SK-N-SH treated with all-trans-retinoic acid at 6 μM for 48 hours (cell line): ENCODE results near the gene EPB41L5.

ENCODE experiments used
- ATAC-seq: fragments of 200-7000 bp; cut with Tn5 transposase; 3 replicates; pipeline ENCODE4 v1.9.1; 2020; ENCODE audit warnings: mild to moderate bottlenecking, moderate library complexity
- ARNTL ChIP-seq: fragments of 450-650 bp; formaldehyde crosslinking; IDR thresholded peaks from 2 replicates; pipeline ENCODE4 v1.5.0; 2020; ENCODE audit warnings: low read depth, mild to moderate bottlenecking, moderate library complexity, borderline replicate concordance
- BACH2 ChIP-seq: fragments of 250-450 bp; sonication (Bioruptor Pico); IDR thresholded peaks from 2 replicates; pipeline ENCODE4 v1.9.0; 2021; ENCODE audit warnings: mild to moderate bottlenecking, borderline replicate concordance
- CSDC2 ChIP-seq: fragments of 250-450 bp; sonication (Bioruptor Pico); IDR thresholded peaks from 2 replicates; pipeline ENCODE4 v1.5.0; 2020; ENCODE audit warnings: mild to moderate bottlenecking, moderate library complexity
- ESRRG ChIP-seq: fragments of 250-450 bp; sonication (Bioruptor Pico); IDR thresholded peaks from 2 replicates; pipeline ENCODE4 v1.6.1; 2021; ENCODE audit warnings: mild to moderate bottlenecking
- ISL1 ChIP-seq: fragments of 250-450 bp; sonication (Bioruptor Pico); IDR thresholded peaks from 2 replicates; pipeline ENCODE4 v2.1.2; 2022; ENCODE audit warnings: mild to moderate bottlenecking, moderate library complexity
- OSR1 ChIP-seq: fragments of 250-450 bp; sonication (Bioruptor Pico); IDR thresholded peaks from 2 replicates; pipeline ENCODE4 v1.8.0; 2022; ENCODE audit warnings: moderate library complexity, mild to moderate bottlenecking, inconsistent platforms
- POU6F1 ChIP-seq: fragments of 250-450 bp; sonication (Bioruptor Pico); IDR thresholded peaks from 2 replicates; pipeline ENCODE4 v1.8.0; 2021; ENCODE audit warnings: low read depth, mild to moderate bottlenecking, moderate library complexity, borderline replicate concordance
- PPARA ChIP-seq: fragments of 250-450 bp; sonication (Bioruptor Pico); IDR thresholded peaks from 2 replicates; pipeline ENCODE4 v1.5.0; 2020; ENCODE audit warnings: mild to moderate bottlenecking, borderline replicate concordance
- RARB ChIP-seq: fragments of 250-450 bp; sonication (Bioruptor Pico); IDR thresholded peaks from 2 replicates; pipeline ENCODE4 v1.8.0; 2021; ENCODE audit warnings: mild to moderate bottlenecking, moderate library complexity
- SNAI2 ChIP-seq: fragments of 250-450 bp; sonication (Bioruptor Pico); IDR thresholded peaks from 2 replicates; pipeline ENCODE4 v1.5.0; 2020; ENCODE audit warnings: mild to moderate bottlenecking, moderate library complexity
- TCF4 ChIP-seq: fragments of 250-450 bp; sonication (Bioruptor Pico); IDR thresholded peaks from 2 replicates; pipeline ENCODE4 v1.8.0; 2021; ENCODE audit warnings: mild to moderate bottlenecking, moderate library complexity, borderline replicate concordance
- TOX ChIP-seq: fragments of 250-450 bp; sonication (Bioruptor Pico); IDR thresholded peaks from 2 replicates; pipeline ENCODE4 v1.8.0; 2021; ENCODE audit warnings: mild to moderate bottlenecking, moderate library complexity, borderline replicate concordance
- ZC3H10 ChIP-seq: fragments of 250-450 bp; sonication (Bioruptor Pico); IDR thresholded peaks from 2 replicates; pipeline ENCODE4 v1.5.1; 2021; ENCODE audit warnings: mild to moderate bottlenecking, moderate library complexity
- ZFP3 ChIP-seq: fragments of 250-450 bp; sonication (Bioruptor Pico); IDR thresholded peaks from 2 replicates; pipeline ENCODE4 v1.5.0; 2020; ENCODE audit warnings: mild to moderate bottlenecking, moderate library complexity
- ZFP30 ChIP-seq: fragments of 450-650 bp; formaldehyde crosslinking; IDR thresholded peaks from 2 replicates; pipeline ENCODE4 v1.5.0; 2022; ENCODE audit warnings: mild to moderate bottlenecking, moderate library complexity
- ZNF565 ChIP-seq: fragments of 450-650 bp; formaldehyde crosslinking; conservative IDR thresholded peaks from 2 replicates; pipeline ENCODE4 v1.5.0; 2020; ENCODE audit warnings: low read depth, mild to moderate bottlenecking, moderate library complexity
- ZNF70 ChIP-seq: fragments of 450-650 bp; formaldehyde crosslinking; IDR thresholded peaks from 2 replicates; pipeline ENCODE4 v1.5.0; 2020; ENCODE audit warnings: mild to moderate bottlenecking, moderate library complexity
- ZNF8 ChIP-seq: fragments of 450-650 bp; formaldehyde crosslinking; IDR thresholded peaks from 2 replicates; pipeline ENCODE4 v1.5.0; 2020; ENCODE audit warnings: mild to moderate bottlenecking, moderate library complexity
- TF ChIP-seq, protein P1 (sequence below): fragments of 250-450 bp; sonication (Bioruptor Pico); IDR thresholded peaks from 2 replicates; pipeline ENCODE4 v1.8.0; 2020; ENCODE audit warnings: mild to moderate bottlenecking, moderate library complexity, borderline replicate concordance
- TF ChIP-seq, protein P2 (sequence below): fragments of 250-450 bp; sonication (Bioruptor Pico); IDR thresholded peaks from 2 replicates; pipeline ENCODE4 v1.5.1; 2020; ENCODE audit warnings: low read depth, mild to moderate bottlenecking, moderate library complexity
- TF ChIP-seq, protein P3 (sequence below): fragments of 250-450 bp; sonication (Bioruptor Pico); IDR thresholded peaks from 2 replicates; pipeline ENCODE4 v1.5.0; 2020; ENCODE audit warnings: mild to moderate bottlenecking, moderate library complexity

The EPB41L5 gene

DNA sequence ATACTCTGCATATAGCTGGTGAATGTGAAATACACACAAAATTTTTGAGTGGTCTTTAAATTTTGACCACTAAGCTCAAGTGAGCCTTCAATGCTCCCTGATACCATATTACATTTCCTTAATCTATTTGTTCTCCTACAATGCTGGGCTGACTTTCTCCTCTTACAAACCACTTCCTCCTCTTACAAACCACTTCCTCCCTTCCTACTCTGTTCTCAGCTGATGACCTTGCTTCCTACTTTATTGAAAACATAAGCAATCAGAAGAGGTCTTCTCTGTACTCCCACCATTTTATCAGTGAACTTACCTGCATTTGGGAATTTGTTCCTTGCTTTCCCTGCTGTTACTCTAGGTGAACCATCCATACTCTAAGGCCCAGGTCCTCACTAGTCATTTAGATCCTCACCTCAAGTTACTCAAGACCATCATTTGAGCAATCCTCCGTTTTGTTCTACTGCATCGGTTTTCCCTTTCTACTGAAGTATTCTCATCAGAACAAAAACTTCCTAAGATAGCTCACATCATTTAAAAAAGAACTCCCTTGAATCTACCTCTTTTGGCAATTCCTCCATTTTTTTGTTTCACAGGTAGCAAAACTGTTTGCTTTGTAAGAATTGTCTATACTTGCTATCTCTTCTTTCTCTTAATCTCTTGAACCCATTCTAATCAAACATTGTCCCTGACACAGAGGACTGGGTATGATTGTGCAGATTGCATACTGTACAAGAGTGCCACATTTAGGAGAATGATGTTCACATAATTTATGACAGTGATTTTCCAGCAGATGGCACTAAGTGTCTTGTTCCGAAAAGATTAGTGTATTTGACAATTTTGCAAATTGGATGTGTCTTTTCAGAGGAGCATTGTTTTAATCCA is 96.5 kb downstream of the EPB41L5 start:
- TF ChIP-seq, protein P1, sequence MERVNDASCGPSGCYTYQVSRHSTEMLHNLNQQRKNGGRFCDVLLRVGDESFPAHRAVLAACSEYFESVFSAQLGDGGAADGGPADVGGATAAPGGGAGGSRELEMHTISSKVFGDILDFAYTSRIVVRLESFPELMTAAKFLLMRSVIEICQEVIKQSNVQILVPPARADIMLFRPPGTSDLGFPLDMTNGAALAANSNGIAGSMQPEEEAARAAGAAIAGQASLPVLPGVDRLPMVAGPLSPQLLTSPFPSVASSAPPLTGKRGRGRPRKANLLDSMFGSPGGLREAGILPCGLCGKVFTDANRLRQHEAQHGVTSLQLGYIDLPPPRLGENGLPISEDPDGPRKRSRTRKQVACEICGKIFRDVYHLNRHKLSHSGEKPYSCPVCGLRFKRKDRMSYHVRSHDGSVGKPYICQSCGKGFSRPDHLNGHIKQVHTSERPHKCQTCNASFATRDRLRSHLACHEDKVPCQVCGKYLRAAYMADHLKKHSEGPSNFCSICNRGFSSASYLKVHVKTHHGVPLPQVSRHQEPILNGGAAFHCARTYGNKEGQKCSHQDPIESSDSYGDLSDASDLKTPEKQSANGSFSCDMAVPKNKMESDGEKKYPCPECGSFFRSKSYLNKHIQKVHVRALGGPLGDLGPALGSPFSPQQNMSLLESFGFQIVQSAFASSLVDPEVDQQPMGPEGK (CRISPR knock-in tag), result no peak
- peak; percentile 81 for ATAC-seq

- TF ChIP-seq BACH2 (CRISPR knock-in tag) (no peak), ZNF565 (CRISPR knock-in tag) (no peak), CSDC2 (no peak), RARB (CRISPR knock-in tag) (no peak), ISL1 (CRISPR knock-in tag) (0 out of 2 replicates have a peak, but pooled peaks have one; percentile 12), SNAI2 (CRISPR knock-in tag) (no peak), ESRRG (CRISPR knock-in tag) (no peak)
- ATAC-seq, result no peak
Measured at GRCh38 chr2:120110062-120110362, 97.1 kb downstream of the EPB41L5 start.

DNA sequence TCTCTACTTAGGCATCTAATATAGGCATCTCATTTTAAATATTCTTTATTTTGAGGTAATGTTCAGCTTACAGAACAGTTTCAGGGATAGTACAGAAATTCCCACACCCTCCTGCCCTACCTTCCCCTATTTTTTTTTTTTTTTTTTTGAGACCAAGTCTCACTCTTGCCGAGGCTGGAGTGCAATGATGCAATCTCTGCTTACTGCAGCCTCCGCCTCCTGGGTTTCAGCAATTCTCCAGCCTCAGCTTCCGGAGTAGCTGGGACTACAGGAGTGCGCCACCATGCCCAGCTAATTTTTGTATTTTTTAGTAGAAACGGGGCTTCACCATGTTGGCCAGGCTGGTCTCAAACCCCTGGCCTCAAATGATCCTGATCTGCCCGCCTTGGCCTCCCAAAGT is 97.6 kb downstream of the EPB41L5 start:
- TF ChIP-seq BACH2 (CRISPR knock-in tag), result no peak
- TF ChIP-seq TCF4 (CRISPR knock-in tag), result no peak
- TF ChIP-seq ARNTL (CRISPR knock-in tag), result no peak
- TF ChIP-seq ZFP3, result no peak
- TF ChIP-seq TOX (CRISPR knock-in tag), result no peak
- TF ChIP-seq SNAI2 (CRISPR knock-in tag), result no peak
- TF ChIP-seq ZNF565 (CRISPR knock-in tag), result no peak
- no peak for TF ChIP-seq ZNF8 (CRISPR knock-in tag)
- TF ChIP-seq, all 23 proteins: peak for 0
- ATAC-seq, result no peak

- TF ChIP-seq ZFP30 (CRISPR knock-in tag) (no peak), POU6F1 (no peak), CSDC2 (no peak), TOX (CRISPR knock-in tag) (no peak), ARNTL (CRISPR knock-in tag) (no peak), ZC3H10 (CRISPR knock-in tag) (no peak)
- TF ChIP-seq, protein P1 (CRISPR knock-in tag), result no peak
Measured at GRCh38 chr2:120111193-120111592, 98.3 kb downstream of the EPB41L5 start.

GRCh38 chr2:120118018-120118417 is 105.1 kb downstream of the EPB41L5 start:
- TF ChIP-seq ZNF8 (CRISPR knock-in tag) (peak; percentile 95), ZNF565 (CRISPR knock-in tag) (no peak), PPARA (CRISPR knock-in tag) (no peak), ZNF70 (CRISPR knock-in tag) (no peak), TCF4 (CRISPR knock-in tag) (peak; percentile 91), ISL1 (CRISPR knock-in tag) (peak; percentile 86), OSR1 (CRISPR knock-in tag) (no peak), ZFP3 (no peak), ARNTL (CRISPR knock-in tag) (no peak)
- TF ChIP-seq, protein P2, sequence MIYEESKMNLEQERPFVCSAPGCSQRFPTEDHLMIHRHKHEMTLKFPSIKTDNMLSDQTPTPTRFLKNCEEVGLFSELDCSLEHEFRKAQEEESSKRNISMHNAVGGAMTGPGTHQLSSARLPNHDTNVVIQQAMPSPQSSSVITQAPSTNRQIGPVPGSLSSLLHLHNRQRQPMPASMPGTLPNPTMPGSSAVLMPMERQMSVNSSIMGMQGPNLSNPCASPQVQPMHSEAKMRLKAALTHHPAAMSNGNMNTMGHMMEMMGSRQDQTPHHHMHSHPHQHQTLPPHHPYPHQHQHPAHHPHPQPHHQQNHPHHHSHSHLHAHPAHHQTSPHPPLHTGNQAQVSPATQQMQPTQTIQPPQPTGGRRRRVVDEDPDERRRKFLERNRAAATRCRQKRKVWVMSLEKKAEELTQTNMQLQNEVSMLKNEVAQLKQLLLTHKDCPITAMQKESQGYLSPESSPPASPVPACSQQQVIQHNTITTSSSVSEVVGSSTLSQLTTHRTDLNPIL (CRISPR knock-in tag), result peak; percentile 14; the same call in 1 of the 2 replicates
- TF ChIP-seq, protein P1 (CRISPR knock-in tag), result no peak
- TF ChIP-seq, protein P3, sequence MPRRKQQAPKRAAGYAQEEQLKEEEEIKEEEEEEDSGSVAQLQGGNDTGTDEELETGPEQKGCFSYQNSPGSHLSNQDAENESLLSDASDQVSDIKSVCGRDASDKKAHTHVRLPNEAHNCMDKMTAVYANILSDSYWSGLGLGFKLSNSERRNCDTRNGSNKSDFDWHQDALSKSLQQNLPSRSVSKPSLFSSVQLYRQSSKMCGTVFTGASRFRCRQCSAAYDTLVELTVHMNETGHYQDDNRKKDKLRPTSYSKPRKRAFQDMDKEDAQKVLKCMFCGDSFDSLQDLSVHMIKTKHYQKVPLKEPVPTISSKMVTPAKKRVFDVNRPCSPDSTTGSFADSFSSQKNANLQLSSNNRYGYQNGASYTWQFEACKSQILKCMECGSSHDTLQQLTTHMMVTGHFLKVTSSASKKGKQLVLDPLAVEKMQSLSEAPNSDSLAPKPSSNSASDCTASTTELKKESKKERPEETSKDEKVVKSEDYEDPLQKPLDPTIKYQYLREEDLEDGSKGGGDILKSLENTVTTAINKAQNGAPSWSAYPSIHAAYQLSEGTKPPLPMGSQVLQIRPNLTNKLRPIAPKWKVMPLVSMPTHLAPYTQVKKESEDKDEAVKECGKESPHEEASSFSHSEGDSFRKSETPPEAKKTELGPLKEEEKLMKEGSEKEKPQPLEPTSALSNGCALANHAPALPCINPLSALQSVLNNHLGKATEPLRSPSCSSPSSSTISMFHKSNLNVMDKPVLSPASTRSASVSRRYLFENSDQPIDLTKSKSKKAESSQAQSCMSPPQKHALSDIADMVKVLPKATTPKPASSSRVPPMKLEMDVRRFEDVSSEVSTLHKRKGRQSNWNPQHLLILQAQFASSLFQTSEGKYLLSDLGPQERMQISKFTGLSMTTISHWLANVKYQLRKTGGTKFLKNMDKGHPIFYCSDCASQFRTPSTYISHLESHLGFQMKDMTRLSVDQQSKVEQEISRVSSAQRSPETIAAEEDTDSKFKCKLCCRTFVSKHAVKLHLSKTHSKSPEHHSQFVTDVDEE (CRISPR knock-in tag), result peak; percentile 88
- ATAC-seq, result peak; percentile 64; the same call in 2 of the 3 replicates

More at GRCh38 chr2:120111193-120111592, 98.3 kb downstream of the EPB41L5 start:
- ATAC-seq, result no peak
